GM12878 (cell line): Measurements from ENCODE around the gene MXRA7. TPM values are rescaled to one million over a fixed set of nuclear protein-coding genes. Genes with fewer than 3 reads are reported as not detected.

Source experiments
- ASH2L ChIP-seq: fragments of 300-600, 200-600 bp; sonication (generic); IDR thresholded peaks from 2 replicates; pipeline ENCODE4 v1.6.1; 2017; ENCODE audit warnings: low read depth, mild to moderate bottlenecking, borderline replicate concordance
- ATF3 ChIP-seq: IDR thresholded peaks from 2 replicates; pipeline ENCODE4 v1.6.1; 2011; ENCODE audit warnings: low read depth, mild to moderate bottlenecking, low read length, moderate library complexity, borderline replicate concordance; ENCODE audit errors: extremely low read depth
- BCL3 ChIP-seq: IDR thresholded peaks from 2 replicates; pipeline ENCODE4 v1.6.1; 2011; ENCODE audit warnings: borderline replicate concordance, low read depth, mild to moderate bottlenecking, moderate library complexity, low read length; ENCODE audit not compliant: insufficient read depth, poor library complexity, severe bottlenecking
- BCLAF1 ChIP-seq: fragments of 450-650 bp; IDR thresholded peaks from 2 replicates; pipeline ENCODE4 v1.6.1; 2017; ENCODE audit warnings: antibody characterized with exemption, mild to moderate bottlenecking, moderate library complexity
- BHLHE40 ChIP-seq, 2 experiments: fragments of 450-650 bp in 1 of 2; IDR thresholded peaks; 2 replicates each; pipeline ENCODE4 v1.6.1; 2011 to 2017; ENCODE audit warnings: low read depth in 2 of 2, borderline replicate concordance in 1 of 2, improper control_type of control experiment in 1 of 2, low read length in 1 of 2, mild to moderate bottlenecking in 1 of 2
- DPF2 ChIP-seq: fragments of 450-650 bp; IDR thresholded peaks from 2 replicates; pipeline ENCODE4 v1.6.1; 2017; ENCODE audit warnings: mild to moderate bottlenecking
- IKZF1 ChIP-seq: fragments of 450-650 bp; conservative IDR thresholded peaks from 2 replicates; pipeline ENCODE4 v1.6.1; 2017; ENCODE audit warnings: antibody characterized with exemption, mild to moderate bottlenecking
- JUND ChIP-seq: IDR thresholded peaks from 2 replicates; pipeline ENCODE4 v1.6.1; 2012; ENCODE audit warnings: low read depth, mild to moderate bottlenecking, low read length, improper control_type of control experiment, moderate library complexity
- KAT2A ChIP-seq: conservative IDR thresholded peaks from 2 replicates; pipeline ENCODE4 v1.6.1; 2011; ENCODE audit warnings: low read depth, low read length; ENCODE audit not compliant: control insufficient read depth
- KDM1A ChIP-seq: fragments of 200-600 bp; sonication (generic); IDR thresholded peaks from 2 replicates; pipeline ENCODE4 v1.6.1; 2016; ENCODE audit warnings: borderline replicate concordance
- MLLT1 ChIP-seq: fragments of 450-650 bp; IDR thresholded peaks from 2 replicates; pipeline ENCODE4 v1.6.1; 2016; ENCODE audit warnings: mild to moderate bottlenecking
- NBN ChIP-seq: fragments of 450-650 bp; IDR thresholded peaks from 2 replicates; pipeline ENCODE4 v1.6.1; 2016
- NR2C1 ChIP-seq: fragments of 450-650 bp; IDR thresholded peaks from 2 replicates; pipeline ENCODE4 v1.6.1; 2017; ENCODE audit warnings: antibody characterized with exemption, mild to moderate bottlenecking, moderate library complexity
- PAX5 ChIP-seq: IDR thresholded peaks from 2 replicates; pipeline ENCODE4 v1.6.1; 2011; ENCODE audit warnings: low read depth, low read length, borderline replicate concordance
- POLR2A ChIP-seq: IDR thresholded peaks from 2 replicates; pipeline ENCODE4 v1.6.1; 2011; ENCODE audit warnings: low read depth, mild to moderate bottlenecking, low read length
- POLR2AphosphoS5 ChIP-seq: IDR thresholded peaks from 2 replicates; pipeline ENCODE4 v1.6.1; 2011; ENCODE audit warnings: mild to moderate bottlenecking, low read length, inconsistent platforms
- POU2F2 ChIP-seq: IDR thresholded peaks from 3 replicates; pipeline ENCODE4 v1.6.1; 2011; ENCODE audit warnings: low read depth, mild to moderate bottlenecking, low read length, borderline replicate concordance
- RBBP5 ChIP-seq: fragments of 200-600 bp; sonication (generic); conservative IDR thresholded peaks from 2 replicates; pipeline ENCODE4 v1.6.1; 2016
- RUNX3 ChIP-seq: IDR thresholded peaks from 2 replicates; pipeline ENCODE4 v1.6.1; 2012; ENCODE audit warnings: low read length, inconsistent platforms
- SMC3 ChIP-seq: IDR thresholded peaks from 2 replicates; pipeline ENCODE4 v1.6.1; 2011; ENCODE audit warnings: low read length, improper control_type of control experiment, borderline replicate concordance
- STAT1 ChIP-seq: fragments of 450-650 bp; conservative IDR thresholded peaks from 2 replicates; pipeline ENCODE4 v1.6.1; 2014; ENCODE audit warnings: antibody characterized with exemption, mild to moderate bottlenecking
- TAF1 ChIP-seq: IDR thresholded peaks from 2 replicates; pipeline ENCODE4 v1.6.1; 2011; ENCODE audit warnings: mild to moderate bottlenecking, low read depth, low read length, borderline replicate concordance
- USF2 ChIP-seq: IDR thresholded peaks from 2 replicates; pipeline ENCODE4 v1.6.1; 2011; ENCODE audit warnings: low read depth, low read length, improper control_type of control experiment, borderline replicate concordance
- WRNIP1 ChIP-seq: IDR thresholded peaks from 2 replicates; pipeline ENCODE4 v1.6.1; 2011; ENCODE audit warnings: low read depth, low read length, improper control_type of control experiment, borderline replicate concordance
- ZBED1 ChIP-seq: IDR thresholded peaks from 2 replicates; pipeline ENCODE4 v1.6.1; 2016; ENCODE audit warnings: borderline replicate concordance
- polyA plus RNA-seq, 11 experiments: library from polyadenylated mRNA; depleted of rRNA in 4 of 11; unstranded in 6 of 11; stranded (reverse) in 5 of 11; fragments of >200 nt; fragmentation: Nextera tagmentation in 4 of 11; fragmentation: Illumina TruSeq in 1 of 11; extraction: Ambion mirVana in 4 of 11; extraction: Trizol in 1 of 11; gene quantifications; 1 replicate in 1 of 11; 2 replicates in 10 of 11; pipeline versions ENCODE4 v1.2.1 to v1.2.3, GENCODE V29; 2011 to 2016; ENCODE audit warnings: inconsistent platforms in 2 of 11, missing spikeins in 2 of 11, low read depth in 1 of 11
- total RNA-seq, 4 experiments: library from RNA; depleted of rRNA in 3 of 4; stranded (reverse); fragments of >200 nt in 3 of 4; fragmentation: Illumina TruSeq in 1 of 4; extraction: Trizol in 1 of 4; gene quantifications; 2 replicates each; pipeline versions ENCODE4 v1.2.1 to v1.2.3, GENCODE V29; 2013 to 2021

The MXRA7 gene
- total and polyA plus RNA-seq, 10 of the 15 experiments (the other 5 are each of a cell fraction or from before 2014, with no cell fraction given): 0.03 to 2.0 (median 0.33) TPM

GRCh38 chr17:76734080-76734840 is 23.5 kb upstream of the MXRA7 start (continued):
- no peak for TF ChIP-seq BCL3
- no peak for TF ChIP-seq USF2
- no peak for TF ChIP-seq ASH2L
- no peak for TF ChIP-seq NR2C1
- TF ChIP-seq POU2F2: 0 out of 3 replicates have a peak, but pooled peaks have one; percentile 19
- TF ChIP-seq KDM1A: no peak
- no peak for TF ChIP-seq DPF2
- no peak for TF ChIP-seq SMC3
- peak; percentile 48; the same call in 1 of the 2 replicates for TF ChIP-seq POLR2A
- TF ChIP-seq KAT2A: no peak
- no peak for TF ChIP-seq RUNX3
- no peak for TF ChIP-seq MLLT1
- no peak for TF ChIP-seq NBN
- no peak for TF ChIP-seq JUND
- no peak for TF ChIP-seq ATF3
- TF ChIP-seq BCLAF1: no peak
- TF ChIP-seq POLR2AphosphoS5: peak; percentile 42
- no peak for TF ChIP-seq IKZF1
- no peak for TF ChIP-seq BHLHE40 (IDR thresholded peaks at IDR 0.05; ENCODE audit: borderline replicate concordance in 1 of 2, low read depth in 2 of 2, low read length in 1 of 2)
- TF ChIP-seq RBBP5: no peak
- TF ChIP-seq PAX5: no peak
- no peak for TF ChIP-seq TAF1
- TF ChIP-seq ZBED1: peak; percentile 24; the same call in 1 of the 2 replicates
- no peak for TF ChIP-seq STAT1
- no peak for TF ChIP-seq WRNIP1
